ENCODE results near the gene RBM23. TPM values are rescaled to one million over a fixed set of nuclear protein-coding genes. Genes with fewer than 3 reads are reported as not detected.

RBM23 gene
- total RNA-seq, result 61.5 and 79.3 TPM in 2 replicates

DNA sequence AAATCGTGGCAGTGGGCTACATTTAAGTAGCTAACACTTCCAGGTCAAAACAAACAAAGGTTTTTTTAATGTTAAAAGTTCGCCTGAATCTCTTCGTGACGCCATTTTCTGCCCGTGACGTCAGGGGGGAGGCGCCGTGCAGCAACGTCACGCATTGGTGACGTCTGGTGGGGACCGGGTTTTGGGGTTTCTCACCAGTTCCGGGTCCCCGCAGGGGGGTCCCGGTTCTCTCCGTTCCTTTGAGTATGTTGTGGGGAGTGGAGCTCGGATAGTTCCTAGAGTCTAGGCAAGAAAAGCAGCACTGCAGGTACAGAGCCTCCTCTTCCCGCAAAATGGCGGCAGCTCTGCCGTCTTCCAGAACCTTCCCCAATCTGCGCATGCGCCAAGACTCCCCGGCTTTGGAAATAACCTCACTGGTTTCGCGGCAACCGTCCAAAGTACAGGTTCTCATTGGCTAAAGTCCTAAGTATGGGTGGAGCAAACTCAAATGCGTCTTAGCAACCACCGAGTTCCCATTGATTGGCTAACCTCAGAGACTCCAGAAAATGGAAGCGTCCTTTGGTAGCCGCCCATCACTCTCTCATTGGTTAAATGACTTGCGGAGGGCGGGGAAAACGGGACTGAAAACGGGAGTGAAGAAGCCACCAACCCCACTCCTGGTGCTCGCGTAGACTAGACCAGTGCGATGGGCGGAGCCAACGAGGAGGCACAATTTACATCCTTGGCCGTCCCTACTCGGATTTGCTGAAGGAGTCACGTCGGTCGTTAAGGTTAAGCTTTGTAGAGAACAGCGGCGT, at the start of gene RBM23:
TSS of gene RBM23 (minus strand) at position 346 of the 797 bp plus-strand sequence.

GRCh38 chr14:22929104-22929960, 10.4 kb upstream of the RBM23 start, which contains the start of gene PRMT5:
TSS of gene PRMT5 (minus strand) at chr14:22929376. CDS start at chr14:22929361, 15 bp downstream.

GRCh38 chr14:22883173-22883976, 35.6 kb downstream of the RBM23 start, which contains the start of gene REM2:
TSS of gene REM2 (plus strand) at chr14:22883222. CDS start at chr14:22883288, 66 bp downstream.

GRCh38 chr14:22871224-22872032, 47.5 kb downstream of the RBM23 start, which contains the start of gene LRP10:
TSS of gene LRP10 (plus strand) at chr14:22871740. CDS start at chr14:22872304, 564 bp downstream.

Other genes starting within 250 kb of the RBM23 start
- 45.5 and 75.6 TPM in 2 replicates for gene OXA1L, start 152.5 kb downstream of the RBM23 start, total RNA-seq
- 2.0 and 7.1 TPM in 2 replicates for gene SLC7A7, start 103.7 kb downstream of the RBM23 start, total RNA-seq
- gene MRPL52, start 89.3 kb downstream of the RBM23 start, total RNA-seq, result 30.3 and 64.3 TPM in 2 replicates
- 468 and 649 TPM in 2 replicates for gene MMP14, start 82.6 kb downstream of the RBM23 start, total RNA-seq
- 87.8 and 169 TPM in 2 replicates for gene LRP10, start 47.4 kb downstream of the RBM23 start, total RNA-seq
- 0.17 and 0.29 TPM in 2 replicates for gene REM2, start 35.9 kb downstream of the RBM23 start, total RNA-seq
- 54.0 and 55.4 TPM in 2 replicates for gene PRMT5, start 10.2 kb upstream of the RBM23 start, total RNA-seq
- 39.9 and 64.4 TPM in 2 replicates for gene HAUS4, start 37.9 kb upstream of the RBM23 start, total RNA-seq
- 17.0 and 47.6 TPM in 2 replicates for gene AJUBA, start 63.4 kb upstream of the RBM23 start, total RNA-seq
- 9.5 and 17.7 TPM in 2 replicates for gene C14orf93, start 91.0 kb upstream of the RBM23 start, total RNA-seq
- gene PSMB5, start 115.8 kb upstream of the RBM23 start, total RNA-seq, result 189 and 240 TPM in 2 replicates
- under 0.01 TPM in 1 of 2 replicates, not detected in the other for gene PSMB11, start 123.1 kb upstream of the RBM23 start, total RNA-seq
- gene CDH24, start 138.4 kb upstream of the RBM23 start, total RNA-seq, result 4.7 and 13.6 TPM in 2 replicates
- 84.0 and 90.5 TPM in 2 replicates for gene ACIN1, start 176.0 kb upstream of the RBM23 start, total RNA-seq
- gene C14orf119, start 176.4 kb upstream of the RBM23 start, total RNA-seq, result 67.8 and 72.4 TPM in 2 replicates
- gene CIROP, start 185.8 kb upstream of the RBM23 start, total RNA-seq, result 1.7 TPM in 2 replicates
- gene CEBPE, start 200.1 kb upstream of the RBM23 start, total RNA-seq, result not detected in 2 replicates